GM12872 (cell line): Measurements from ENCODE around the gene SUPT7L.

ENCODE experiments used
- CTCF ChIP-seq: IDR thresholded peaks from 3 replicates; pipeline ENCODE4 v1.5.1; 2011; ENCODE audit warnings: low read depth, mild to moderate bottlenecking, low read length, moderate library complexity; ENCODE audit not compliant: insufficient read depth

SUPT7L gene

GRCh38 chr2:27606611-27607010, 56.8 kb downstream of the SUPT7L start:
- TF ChIP-seq CTCF: no peak
